OCI-LY1 (cell line): ENCODE data around the gene CDH13.

Experiments
- H2AFZ ChIP-seq: fragments of 200-600 bp; sonication (generic), shearing (Covaris generic); 2 replicates; pipeline ENCODE4 v1.6.0; 2014; ENCODE audit warnings: antibody characterized with exemption, mild to moderate bottlenecking, low read length
- H3F3A ChIP-seq: fragments of 200-600 bp; sonication (generic), shearing (Covaris generic); 2 replicates; pipeline ENCODE4 v1.6.0; 2014; ENCODE audit warnings: mild to moderate bottlenecking, antibody characterized with exemption, low read length, moderate library complexity; ENCODE audit not compliant: insufficient read depth
- H3K27ac ChIP-seq: fragments of 200-600 bp; sonication (generic); 2 replicates; pipeline ENCODE4 v1.5.1; 2014; ENCODE audit warnings: low read length, mixed run types, mild to moderate bottlenecking, low read depth; ENCODE audit not compliant: poor library complexity, severe bottlenecking
- H3K27me3 ChIP-seq: fragments of 200-600 bp; sonication (generic); 2 replicates; pipeline ENCODE4 v1.6.0; 2014; ENCODE audit warnings: antibody characterized with exemption, mild to moderate bottlenecking, low read length, moderate library complexity; ENCODE audit not compliant: insufficient read depth
- H3K36me3 ChIP-seq: fragments of 200-600 bp; sonication (generic); 2 replicates; pipeline ENCODE4 v1.6.1; 2014; ENCODE audit warnings: mild to moderate bottlenecking, antibody characterized with exemption, low read length, moderate library complexity, mixed read lengths; ENCODE audit not compliant: insufficient read depth
- H3K4me1 ChIP-seq: fragments of 200-600 bp; sonication (generic); 2 replicates; pipeline ENCODE4 v1.5.1; 2014; ENCODE audit warnings: mild to moderate bottlenecking, low read length, moderate library complexity; ENCODE audit not compliant: insufficient read depth, severe bottlenecking
- H3K4me2 ChIP-seq: fragments of 200-600 bp; sonication (generic), shearing (Covaris generic); 2 replicates; pipeline ENCODE4 v1.6.1; 2014; ENCODE audit warnings: low read length
- H3K4me3 ChIP-seq: fragments of 200-600 bp; sonication (generic); 2 replicates; pipeline ENCODE4 v1.5.1; 2014; ENCODE audit warnings: low read length, low read depth, mild to moderate bottlenecking, mixed read lengths; ENCODE audit not compliant: poor library complexity, severe bottlenecking
- H3K79me2 ChIP-seq: fragments of 200-600 bp; shearing (Covaris generic); 2 replicates; pipeline ENCODE4 v1.6.1; 2016; ENCODE audit warnings: mixed run types, low read length, mixed read lengths; ENCODE audit not compliant: insufficient read depth
- H3K9ac ChIP-seq: fragments of 200-600 bp; sonication (generic), shearing (Covaris generic); 2 replicates; pipeline ENCODE4 v1.6.1; 2014; ENCODE audit warnings: mild to moderate bottlenecking, low read length, mixed read lengths
- H3K9me2 ChIP-seq: fragments of 200-600 bp; sonication (generic), shearing (Covaris generic); 2 replicates; pipeline ENCODE4 v1.6.1; 2014; ENCODE audit warnings: low read depth, mild to moderate bottlenecking, low read length, mixed read lengths
- H3K9me3 ChIP-seq: fragments of 200-600 bp; shearing (Covaris generic); 2 replicates; pipeline ENCODE4 v1.6.1; 2014; ENCODE audit warnings: low read length, mixed read lengths
- H4K20me1 ChIP-seq: fragments of 200-600 bp; sonication (generic), shearing (Covaris generic); 2 replicates; pipeline ENCODE4 v1.6.0; 2016; ENCODE audit warnings: mild to moderate bottlenecking, low read length; ENCODE audit not compliant: insufficient read depth
- EZH2 ChIP-seq: fragments of 200-600 bp; sonication (generic), shearing (Covaris generic); IDR thresholded peaks from 2 replicates; pipeline ENCODE4 v1.8.0; 2017; ENCODE audit warnings: borderline replicate concordance, mixed run types, mild to moderate bottlenecking, antibody characterized with exemption, low read length, moderate library complexity, mixed read lengths
- TF ChIP-seq, protein P1 (sequence below): fragments of 200-600 bp; sonication (generic), shearing (Covaris generic); IDR thresholded peaks from 2 replicates; pipeline ENCODE4 v1.5.1; 2017; ENCODE audit warnings: mild to moderate bottlenecking, antibody characterized with exemption, low read length, moderate library complexity, mixed read lengths

Gene CDH13

DNA sequence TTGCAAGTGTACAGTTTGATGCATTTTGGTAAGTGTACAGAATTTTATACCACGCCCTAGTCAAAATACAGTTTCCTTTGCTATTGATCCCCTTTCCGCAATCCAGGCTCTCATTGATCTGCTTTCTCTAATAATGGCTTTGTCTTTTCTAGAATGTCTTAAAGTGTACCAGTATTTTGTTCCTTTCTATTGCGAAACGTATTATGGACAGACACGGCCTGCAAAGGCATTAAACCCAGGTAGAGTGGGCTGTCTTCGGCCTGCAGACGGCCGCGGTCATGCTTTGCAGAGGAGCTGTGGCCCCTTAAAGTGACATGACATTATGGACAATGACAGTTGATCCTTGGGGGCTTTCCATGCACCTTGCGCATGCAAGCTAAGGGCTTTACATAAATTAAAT, 1165.1 kb downstream of the CDH13 start:
- no peaks in the 10 kb centered on the region for H3K9me3 ChIP-seq
- 0 out of 2 replicates have a peak, but pooled peaks cover 10% of the 10 kb centered on the region for H3K27me3 ChIP-seq
- H3K27ac ChIP-seq = no peak overlapping the region
- H3K9me2 ChIP-seq = no peaks in the 10 kb centered on the region
- no peaks in the 10 kb centered on the region for H3K79me2 ChIP-seq
- H3K9ac ChIP-seq = no peak overlapping the region
- TF ChIP-seq EZH2 = no peak
- TF ChIP-seq, protein P1, sequence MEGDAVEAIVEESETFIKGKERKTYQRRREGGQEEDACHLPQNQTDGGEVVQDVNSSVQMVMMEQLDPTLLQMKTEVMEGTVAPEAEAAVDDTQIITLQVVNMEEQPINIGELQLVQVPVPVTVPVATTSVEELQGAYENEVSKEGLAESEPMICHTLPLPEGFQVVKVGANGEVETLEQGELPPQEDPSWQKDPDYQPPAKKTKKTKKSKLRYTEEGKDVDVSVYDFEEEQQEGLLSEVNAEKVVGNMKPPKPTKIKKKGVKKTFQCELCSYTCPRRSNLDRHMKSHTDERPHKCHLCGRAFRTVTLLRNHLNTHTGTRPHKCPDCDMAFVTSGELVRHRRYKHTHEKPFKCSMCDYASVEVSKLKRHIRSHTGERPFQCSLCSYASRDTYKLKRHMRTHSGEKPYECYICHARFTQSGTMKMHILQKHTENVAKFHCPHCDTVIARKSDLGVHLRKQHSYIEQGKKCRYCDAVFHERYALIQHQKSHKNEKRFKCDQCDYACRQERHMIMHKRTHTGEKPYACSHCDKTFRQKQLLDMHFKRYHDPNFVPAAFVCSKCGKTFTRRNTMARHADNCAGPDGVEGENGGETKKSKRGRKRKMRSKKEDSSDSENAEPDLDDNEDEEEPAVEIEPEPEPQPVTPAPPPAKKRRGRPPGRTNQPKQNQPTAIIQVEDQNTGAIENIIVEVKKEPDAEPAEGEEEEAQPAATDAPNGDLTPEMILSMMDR = no peak
- no peak overlapping the region for H2AFZ ChIP-seq
- H3F3A ChIP-seq = no peaks in the 10 kb centered on the region
- H3K4me2 ChIP-seq = no peak overlapping the region
- no peak overlapping the region for H3K4me3 ChIP-seq
- H3K4me1 ChIP-seq = no peaks in the 10 kb centered on the region
- H3K36me3 ChIP-seq = no peaks in the 10 kb centered on the region
- no peaks in the 10 kb centered on the region for H4K20me1 ChIP-seq

DNA sequence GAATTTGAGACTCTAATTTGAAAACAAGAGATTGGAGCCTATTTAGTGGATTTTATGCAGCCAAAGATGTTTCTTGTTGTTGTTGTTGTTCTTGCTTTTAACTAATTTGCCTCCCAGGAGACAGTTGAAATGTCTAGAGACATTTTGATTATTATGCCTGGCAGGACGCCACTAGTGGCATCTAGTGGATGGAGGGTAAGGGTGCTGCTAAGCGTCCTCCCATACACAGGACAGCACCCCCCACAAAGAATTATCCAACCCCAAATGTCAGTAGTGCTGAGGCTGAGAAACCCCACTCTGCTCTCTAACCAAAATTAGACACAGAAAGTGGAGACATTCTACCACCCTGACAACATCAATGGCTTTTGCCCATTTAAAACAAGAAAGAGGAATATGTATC, 1165.6 kb downstream of the CDH13 start:
- TF ChIP-seq, protein P1 = peak; percentile 36
- TF ChIP-seq EZH2 = no peak

GRCh38 chr16:83793179-83793578, 1166.4 kb downstream of the CDH13 start:
- Histone ChIP-seq H2AFZ (no peak overlapping the region), H3K27ac (no peak overlapping the region), H3K4me3 (no peak overlapping the region), H3K9me3 (no peaks in the 10 kb centered on the region), H3K4me2 (no peak overlapping the region), H3K4me1 (no peaks in the 10 kb centered on the region), H3F3A (no peaks in the 10 kb centered on the region), H3K79me2 (no peaks in the 10 kb centered on the region), H4K20me1 (no peaks in the 10 kb centered on the region), H3K27me3 (0 out of 2 replicates have a peak, but pooled peaks cover 6% of the 10 kb centered on the region), H3K9ac (no peak overlapping the region), H3K9me2 (no peaks in the 10 kb centered on the region), H3K36me3 (no peaks in the 10 kb centered on the region)
- TF ChIP-seq EZH2 = no peak
- TF ChIP-seq, protein P1 = no peak

More for the DNA sequence above, 1165.6 kb downstream of the CDH13 start:
- Histone ChIP-seq H3K9ac (no peak overlapping the region), H3F3A (no peaks in the 10 kb centered on the region), H4K20me1 (no peaks in the 10 kb centered on the region), H3K4me2 (no peak overlapping the region), H3K9me3 (no peaks in the 10 kb centered on the region), H3K79me2 (no peaks in the 10 kb centered on the region), H3K4me1 (no peaks in the 10 kb centered on the region), H3K27ac (no peak overlapping the region), H3K36me3 (no peaks in the 10 kb centered on the region), H3K4me3 (no peak overlapping the region), H3K9me2 (no peaks in the 10 kb centered on the region), H3K27me3 (0 out of 2 replicates have a peak, but pooled peaks cover 6% of the 10 kb centered on the region), H2AFZ (no peak overlapping the region)
